Fibroblast of skin of scalp (primary cell): ENCODE data around the gene OR4K17. TPM values are rescaled to one million over a fixed set of nuclear protein-coding genes. Genes with fewer than 3 reads are reported as not detected.
"Not testable (repeated sequence)": the region's sequence is repeated elsewhere in the genome, so short reads cannot be mapped to it uniquely, and the experiment has no call there.

Experiments used
- DNase-seq: peaks from one replicate; pipeline ENCODE4 v3.0.0-alpha.2; 2013
- polyA plus RNA-seq, 2 experiments: library from polyadenylated mRNA; unstranded; fragments of 120-200 nt; gene quantifications; one replicate each; pipeline ENCODE4 v1.2.1, GENCODE V29; 2013; ENCODE audit not compliant: insufficient read length in 2 of 2

Gene OR4K17, protein sequence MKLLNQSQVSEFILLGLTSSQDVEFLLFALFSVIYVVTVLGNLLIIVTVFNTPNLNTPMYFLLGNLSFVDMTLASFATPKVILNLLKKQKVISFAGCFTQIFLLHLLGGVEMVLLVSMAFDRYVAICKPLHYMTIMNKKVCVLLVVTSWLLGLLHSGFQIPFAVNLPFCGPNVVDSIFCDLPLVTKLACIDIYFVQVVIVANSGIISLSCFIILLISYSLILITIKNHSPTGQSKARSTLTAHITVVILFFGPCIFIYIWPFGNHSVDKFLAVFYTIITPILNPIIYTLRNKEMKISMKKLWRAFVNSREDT
- polyA plus RNA-seq (2013, experiment 1 of 2; ENCODE audit: insufficient read length) = not detected
- not detected for polyA plus RNA-seq (2013, experiment 2 of 2; ENCODE audit: insufficient read length)

GRCh38 chr14:20110438-20110837 lies at the start of gene OR4K17:
Gene OR4K17, plus strand, starts transcription at chr14:20110739. Its CDS starts 6,761 bp downstream, at chr14:20117500.
- DNase-seq = no peak

DNA sequence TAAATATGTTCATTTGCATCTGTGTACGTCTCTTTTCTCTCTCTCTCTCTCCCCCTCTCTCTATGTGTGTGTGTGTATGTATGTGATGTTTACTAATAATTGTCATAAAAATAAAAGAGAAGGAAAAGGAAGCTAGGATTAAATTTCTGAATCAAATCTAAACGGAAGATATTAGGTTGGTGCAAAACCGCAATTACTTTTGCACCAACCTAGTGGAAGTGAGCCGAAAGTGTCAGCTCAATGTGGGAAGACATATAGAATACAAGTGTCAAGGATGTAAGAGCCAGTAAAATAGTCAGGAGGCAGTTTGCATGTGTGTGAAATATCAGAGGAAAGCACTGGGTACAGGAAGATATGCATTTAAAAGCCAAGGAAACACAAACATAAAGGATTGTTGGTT lies 18.5 kb upstream of the OR4K17 start:
- DNase-seq = no peak

- no peak for DNase-seq
Measured at GRCh38 chr14:20093442-20093841, 17.1 kb upstream of the OR4K17 start.

GRCh38 chr14:20098926-20099770 lies 11.4 kb upstream of the OR4K17 start:
- DNase-seq = not testable (repeated sequence)

DNA sequence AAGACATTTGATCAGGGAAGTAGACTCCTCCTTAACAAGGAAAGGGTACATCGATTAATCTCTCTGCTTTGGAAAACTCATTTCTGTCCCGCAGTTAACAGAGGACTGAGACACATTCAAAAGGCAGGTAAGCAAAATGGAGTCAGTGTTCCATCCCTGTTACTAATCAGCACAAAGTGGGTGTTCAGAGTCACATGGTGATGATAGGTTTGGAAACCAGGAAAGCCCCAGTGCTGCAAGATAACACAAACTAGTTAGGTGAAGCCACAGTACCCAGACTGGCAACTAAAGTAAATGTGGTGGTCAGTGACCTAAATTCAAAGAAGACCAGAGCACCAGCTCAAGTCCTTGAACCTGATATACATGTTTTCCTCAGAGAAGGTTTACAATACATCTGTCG lies 1.8 kb downstream of the OR4K17 start:
- DNase-seq = no peak

GRCh38 chr14:20116748-20117147 lies 6.2 kb downstream of the OR4K17 start:
- no peak for DNase-seq

GRCh38 chr14:20118795-20119194 lies 8.3 kb downstream of the OR4K17 start:
- DNase-seq = no peak

GRCh38 chr14:20138520-20138919 lies 28.0 kb downstream of the OR4K17 start, which contains the start of gene OR4N5:
Gene OR4N5, plus strand, starts transcription at chr14:20138820. Its CDS starts 4,916 bp downstream, at chr14:20143736.
- DNase-seq = no peak

GRCh38 chr14:20143911-20144310 lies 33.4 kb downstream of the OR4K17 start:
- no peak for DNase-seq

- DNase-seq = no peak
Measured at GRCh38 chr14:20144820-20145219, 34.3 kb downstream of the OR4K17 start.

DNA sequence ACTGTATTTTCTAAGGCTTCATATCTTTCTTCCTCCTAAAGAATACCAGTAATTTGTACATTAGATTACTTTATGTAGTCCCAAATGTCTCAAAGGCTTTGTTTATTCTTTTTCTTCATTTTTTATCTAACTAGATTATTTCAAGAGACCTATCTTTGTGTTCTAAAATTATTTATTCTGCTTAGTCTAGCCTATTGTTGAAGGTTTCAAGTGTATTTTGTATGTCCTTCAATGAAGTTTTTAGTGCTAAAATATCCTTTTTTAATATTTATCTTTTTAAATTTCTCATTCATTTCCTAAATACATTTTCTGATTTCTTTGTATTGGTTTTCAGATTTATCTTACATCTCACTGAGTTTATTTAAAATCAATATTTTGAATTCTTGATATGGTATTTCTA lies 53.9 kb downstream of the OR4K17 start:
- DNase-seq = no peak

DNA sequence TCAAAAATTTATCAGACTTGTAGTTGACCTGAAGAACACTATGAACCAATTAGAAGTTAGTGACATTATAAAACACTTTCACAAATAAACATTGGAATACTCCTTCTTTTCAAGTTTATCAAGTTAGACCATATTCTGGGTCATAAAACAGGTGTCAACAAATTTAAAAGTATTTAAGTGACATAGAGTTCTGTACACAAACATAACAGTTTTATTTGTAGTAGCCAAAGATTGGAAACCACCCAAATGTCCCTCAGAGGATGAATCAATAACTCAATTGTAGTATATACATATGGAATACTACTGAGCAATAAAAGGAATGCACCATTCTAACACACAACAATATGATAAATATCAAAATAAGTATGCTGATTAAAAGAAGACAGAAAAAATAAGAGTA lies 56.6 kb downstream of the OR4K17 start:
- DNase-seq = no peak

DNA sequence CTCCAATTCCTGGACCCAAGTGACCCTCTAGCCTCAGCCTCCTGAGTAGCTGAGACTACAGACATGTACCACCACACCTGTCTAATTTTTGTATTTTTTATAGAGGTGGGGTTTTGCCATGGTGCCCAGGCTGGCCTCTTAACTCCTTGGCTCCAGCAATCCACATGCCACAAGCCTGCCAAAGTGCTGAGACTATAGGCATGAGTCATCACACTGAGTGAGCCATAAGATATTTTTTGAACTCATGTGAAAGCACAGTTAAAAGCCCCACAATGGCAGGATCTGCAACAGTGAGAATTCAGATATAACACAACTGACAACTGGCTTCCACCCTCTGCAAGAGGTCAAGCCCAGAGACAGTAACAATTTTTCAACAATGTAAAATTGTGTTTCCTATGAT lies 59.3 kb downstream of the OR4K17 start:
- not testable (repeated sequence) for DNase-seq
